Body of pancreas (tissue), 4 donors: ENCODE results near the gene BAG1. TPM values are rescaled to one million over a fixed set of nuclear protein-coding genes. Genes with fewer than 3 reads are reported as not detected.

ENCODE experiments used
- ATAC-seq: fragments of 150-250 bp; one replicate; pipeline ENCODE4 v1.9.1; 2016
- DNase-seq, 4 donors: peaks; one replicate each; pipeline ENCODE4 v3.0.0-alpha.2; 2019
- H3K27ac ChIP-seq, 4 donors: fragments of 200-600 bp; sonication (generic); 1 replicate in 3 of 4; 2 replicates in 1 of 4; pipeline versions ENCODE4 v1.5.1 to v1.6.1; 2016 to 2019; ENCODE audit warnings: mild to moderate bottlenecking in 1 of 4, mixed read lengths in 1 of 4, moderate library complexity in 1 of 4
- H3K27me3 ChIP-seq, 2 donors: fragments of 200-600 bp; sonication (generic); one replicate each; pipeline ENCODE4 v1.6.0; 2016; ENCODE audit warnings: mild to moderate bottlenecking in 1 of 2
- H3K36me3 ChIP-seq, 2 donors: fragments of 200-600 bp; sonication (generic); replicated peaks in 1 of 2; 2 replicates each; pipeline ENCODE4 v1.5.1; 2016; ENCODE audit warnings: low read depth in 2 of 2; ENCODE audit not compliant: insufficient read depth in 1 of 2
- H3K4me1 ChIP-seq: fragments of 200-600 bp; sonication (generic); one replicate; pipeline ENCODE4 v1.6.0; 2016
- H3K4me3 ChIP-seq, 2 donors: fragments of 200-600 bp; sonication (generic); 1 replicate in 1 of 2; 2 replicates in 1 of 2; pipeline ENCODE4 v1.5.1; 2016 to 2019
- H3K9me3 ChIP-seq, 3 donors: fragments of 200-600 bp; sonication (generic); 1 replicate in 2 of 3; 2 replicates in 1 of 3; pipeline ENCODE4 v1.5.1; 2016
- CTCF ChIP-seq, 7 experiments: fragments of 450-650 bp in 4 of 7; fragments of 200-600 bp in 3 of 7; sonication (generic) in 3 of 7; IDR thresholded peaks; one replicate each; pipeline ENCODE4 v1.5.1; 2016 to 2019; ENCODE audit warnings: antibody characterized with exemption in 7 of 7
- POLR2A ChIP-seq, 3 donors: fragments of 450-650 bp; IDR thresholded peaks; one replicate each; pipeline ENCODE4 v1.6.1; 2016; ENCODE audit warnings: antibody characterized with exemption in 3 of 3, mild to moderate bottlenecking in 2 of 3
- WGBS, 2 donors: methylation state at CpG; one replicate each; pipeline ENCODE4 v1.1.5; 2017; 5-methylcytosine and 5-hydroxymethylcytosine counted together
- intact Hi-C: fragments of 100-400 bp; cut with DNase I; formaldehyde crosslinking; loops from one replicate; pipeline ENCODE4 v1.15.1; 2023
- total RNA-seq, 2 donors: library from RNA; depleted of rRNA; stranded (reverse); fragments of >200 nt; gene quantifications; one replicate each; pipeline ENCODE4 v1.1.0, GENCODE V29; 2016

The BAG1 gene
- total RNA-seq, 2 donors from 2014 or later = 46.5 to 80.2 TPM

GRCh38 chr9:33231623-33231942 is 32.9 kb downstream of the BAG1 start:
- WGBS, 2 donors = 81 to 83% methylated on average over 2 of the region's 2 CpGs
- intact Hi-C loops = no loop called here
- DNase-seq = no peak
- ATAC-seq = no peak
- H3K27me3 ChIP-seq = no peaks in the 10 kb centered on the region
- no peak overlapping the region for H3K27ac ChIP-seq
- no peaks in the 10 kb centered on the region for H3K36me3 ChIP-seq
- H3K9me3 ChIP-seq = no peaks in the 10 kb centered on the region
- TF ChIP-seq POLR2A (IDR thresholded peaks at IDR 0.05) (no peak), CTCF (IDR thresholded peaks at IDR 0.05) (no peak)
- peaks cover 20% of the 10 kb centered on the region for H3K4me1 ChIP-seq
- no peak overlapping the region for H3K4me3 ChIP-seq

- no peaks in the 10 kb centered on the region for H3K9me3 ChIP-seq
- H3K27me3 ChIP-seq = no peaks in the 10 kb centered on the region
- TF ChIP-seq POLR2A (IDR thresholded peaks at IDR 0.05) = no peak
- TF ChIP-seq CTCF (IDR thresholded peaks at IDR 0.05) = no peak
- ATAC-seq = no peak
- no peak for DNase-seq
- H3K4me3 ChIP-seq = no peak overlapping the region
- 77 to 78% methylated on average over 13 of the region's 13 CpGs for WGBS, 2 donors
- no peak overlapping the region for H3K27ac ChIP-seq
- no peaks in the 10 kb centered on the region for H3K36me3 ChIP-seq
- intact Hi-C loops = no loop called here
- H3K4me1 ChIP-seq = peaks cover 20% of the 10 kb centered on the region
These were observed 33.5 kb downstream of the BAG1 start for GRCh38 chr9:33230756-33231622.

- Histone ChIP-seq H3K4me3 (no peak overlapping the region), H3K27me3 (no peaks in the 10 kb centered on the region), H3K4me1 (peaks cover 22% of the 10 kb centered on the region), H3K36me3 (no peaks in the 10 kb centered on the region), H3K27ac (peak overlapping the region in 2 of 4 donors; percentile 33 to 35), H3K9me3 (no peaks in the 10 kb centered on the region)
- 48 to 63% methylated on average over 9 of the region's 9 CpGs for WGBS, 2 donors
- DNase-seq = peak; percentile 59 to 97 (median 74)
- ATAC-seq = peak; percentile 45
- intact Hi-C loops = no loop called here
- TF ChIP-seq CTCF (IDR thresholded peaks at IDR 0.05) (peak in 5 of 7 experiments; percentile 6 to 64 (median 26)), POLR2A (IDR thresholded peaks at IDR 0.05) (no peak)
These were observed 35.0 kb downstream of the BAG1 start for GRCh38 chr9:33229359-33230114.

- TF ChIP-seq POLR2A (IDR thresholded peaks at IDR 0.05) (no peak), CTCF (IDR thresholded peaks at IDR 0.05) (no peak)
- Histone ChIP-seq H3K4me3 (no peak overlapping the region), H3K4me1 (peaks cover 12% of the 10 kb centered on the region), H3K9me3 (no peaks in the 10 kb centered on the region), H3K36me3 (no peaks in the 10 kb centered on the region), H3K27me3 (no peaks in the 10 kb centered on the region), H3K27ac (no peak overlapping the region)
- peak in 1 of 4 donors; percentile 32 for DNase-seq
- no peak for ATAC-seq
- intact Hi-C loops = no loop called here
- WGBS, 2 donors = 46 to 56% methylated on average over 4 of the region's 4 CpGs
These were observed 35.9 kb downstream of the BAG1 start for GRCh38 chr9:33228606-33229005.
